Coronary artery (tissue), 2 donors: ENCODE measurements around the gene ASIC1.

Experiments used
- DNase-seq: peaks from one replicate; pipeline ENCODE4 v3.0.0-alpha.2; 2017; ENCODE audit warnings: low spot score
- H3K27ac ChIP-seq, 2 donors: fragments of 200-600 bp; sonication (generic); one replicate each; pipeline ENCODE4 v1.5.1; 2016 to 2019
- H3K4me3 ChIP-seq: fragments of 200-600 bp; sonication (generic); 2 replicates; pipeline ENCODE4 v1.5.1; 2016; ENCODE audit warnings: mild to moderate bottlenecking, moderate library complexity
- TF ChIP-seq, protein P1 (sequence below): fragments of 200-600 bp; sonication (generic); IDR thresholded peaks from one replicate; pipeline ENCODE4 v1.5.1; 2019; ENCODE audit warnings: antibody characterized with exemption

The ASIC1 gene

DNA sequence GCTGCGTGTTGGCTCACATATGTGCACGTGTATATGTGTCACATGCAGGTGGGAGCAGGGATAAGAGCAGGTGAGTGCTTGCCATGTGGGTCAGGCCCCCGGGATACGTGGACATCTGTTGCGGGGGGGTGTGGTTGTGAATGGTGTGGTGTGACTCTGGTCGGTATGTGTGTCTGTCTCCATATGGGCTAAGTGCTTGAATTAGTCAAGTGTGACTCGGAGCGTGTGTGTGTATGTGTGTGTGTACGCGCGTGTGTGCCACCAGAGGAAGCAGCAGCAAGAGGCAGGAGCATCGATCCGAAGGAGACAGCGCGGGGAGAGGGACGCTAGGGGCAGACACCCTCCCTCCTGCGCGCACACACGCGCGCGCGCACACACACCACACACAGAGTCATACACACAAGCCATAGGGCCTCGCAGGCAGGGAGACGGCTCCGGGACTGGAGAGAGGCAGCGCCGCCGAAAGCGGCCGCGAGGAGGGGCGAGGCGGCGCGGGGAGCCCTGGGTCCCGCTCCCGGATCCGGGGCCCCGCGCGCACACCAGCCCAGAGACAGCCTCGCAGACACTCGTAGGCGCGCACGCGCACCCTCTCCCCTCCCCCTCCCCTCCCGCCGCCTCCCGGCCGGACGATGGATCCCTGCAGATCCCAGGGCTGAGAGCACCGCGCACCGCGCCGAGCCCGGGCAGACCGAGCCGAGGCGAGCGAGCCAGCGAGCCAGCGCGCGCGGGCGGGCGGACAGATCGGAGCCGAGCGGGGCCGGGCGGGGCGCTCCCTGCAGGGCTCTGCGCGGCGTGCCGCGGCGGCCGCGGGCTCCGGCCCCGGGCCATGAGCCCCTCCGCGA, at the start of gene ASIC1:
ASIC1 (plus strand) TSS at position 597 of the 842 bp plus-strand sequence. CDS start 1,171 bp downstream, outside the sequence.
- TF ChIP-seq, protein P1, sequence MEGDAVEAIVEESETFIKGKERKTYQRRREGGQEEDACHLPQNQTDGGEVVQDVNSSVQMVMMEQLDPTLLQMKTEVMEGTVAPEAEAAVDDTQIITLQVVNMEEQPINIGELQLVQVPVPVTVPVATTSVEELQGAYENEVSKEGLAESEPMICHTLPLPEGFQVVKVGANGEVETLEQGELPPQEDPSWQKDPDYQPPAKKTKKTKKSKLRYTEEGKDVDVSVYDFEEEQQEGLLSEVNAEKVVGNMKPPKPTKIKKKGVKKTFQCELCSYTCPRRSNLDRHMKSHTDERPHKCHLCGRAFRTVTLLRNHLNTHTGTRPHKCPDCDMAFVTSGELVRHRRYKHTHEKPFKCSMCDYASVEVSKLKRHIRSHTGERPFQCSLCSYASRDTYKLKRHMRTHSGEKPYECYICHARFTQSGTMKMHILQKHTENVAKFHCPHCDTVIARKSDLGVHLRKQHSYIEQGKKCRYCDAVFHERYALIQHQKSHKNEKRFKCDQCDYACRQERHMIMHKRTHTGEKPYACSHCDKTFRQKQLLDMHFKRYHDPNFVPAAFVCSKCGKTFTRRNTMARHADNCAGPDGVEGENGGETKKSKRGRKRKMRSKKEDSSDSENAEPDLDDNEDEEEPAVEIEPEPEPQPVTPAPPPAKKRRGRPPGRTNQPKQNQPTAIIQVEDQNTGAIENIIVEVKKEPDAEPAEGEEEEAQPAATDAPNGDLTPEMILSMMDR, result no peak
- DNase-seq, result no peak
- peak within 1 kb of the TSS; percentile 84 for H3K4me3 ChIP-seq
- H3K27ac ChIP-seq, result peak within 1 kb of the TSS; percentile 28 to 63

DNA sequence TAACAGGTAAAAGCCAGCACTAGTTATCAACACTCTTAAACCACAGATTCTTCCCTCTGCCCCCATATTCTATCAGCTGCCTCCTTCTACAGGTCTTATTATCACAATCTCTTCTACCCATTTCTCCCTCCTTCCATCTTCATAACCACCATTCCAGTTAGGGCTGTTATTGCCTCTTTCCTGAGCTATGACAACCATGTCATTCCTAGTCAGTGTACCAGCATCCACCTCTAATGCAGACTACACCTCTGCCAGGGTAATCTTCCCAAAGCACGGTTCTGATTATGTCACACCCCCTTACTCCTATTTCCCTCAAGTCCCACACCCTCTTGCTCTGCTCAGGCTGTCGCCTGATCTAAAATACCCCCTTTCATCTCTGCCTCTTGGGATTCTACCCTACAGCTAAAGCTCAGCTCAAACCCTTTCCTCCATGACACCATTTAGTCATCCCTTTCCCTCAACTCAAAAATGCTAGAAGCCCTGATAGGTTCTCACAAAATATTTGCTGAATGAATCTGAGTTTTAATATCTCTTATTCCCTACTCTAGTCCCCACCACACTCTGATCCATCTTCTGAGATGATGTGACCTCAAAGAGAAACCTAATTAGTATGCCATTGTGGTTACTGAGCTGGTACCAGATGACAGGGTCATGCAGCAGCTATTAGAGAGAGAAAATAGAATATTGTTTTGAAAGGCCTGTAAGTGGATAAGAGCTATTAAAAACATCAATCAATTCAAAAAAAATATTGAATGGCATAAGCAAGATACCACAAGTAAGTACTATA, 43.8 kb upstream of the ASIC1 start:
- Histone ChIP-seq H3K27ac (no peak overlapping the region), H3K4me3 (no peak overlapping the region)
- no peak for DNase-seq

DNA sequence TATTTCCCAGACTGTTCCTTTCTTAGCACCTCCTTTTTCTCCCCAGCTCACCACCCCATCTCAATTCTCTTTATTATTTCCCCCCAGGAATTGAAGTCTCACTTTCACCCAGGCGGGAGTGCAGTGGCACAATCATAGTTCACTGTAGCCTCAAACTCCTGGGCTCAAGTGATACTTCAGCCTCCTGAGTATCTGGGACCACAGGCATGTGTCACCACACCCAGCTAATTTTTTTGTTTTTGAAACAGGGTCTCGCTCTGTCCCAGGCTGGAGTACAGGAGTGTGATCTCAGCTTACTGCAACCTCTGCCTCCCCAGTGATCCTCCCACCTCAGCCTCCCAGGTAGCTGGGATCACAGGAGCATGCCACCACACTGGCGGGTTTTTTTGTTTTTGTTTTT, 43.1 kb upstream of the ASIC1 start:
- Histone ChIP-seq H3K27ac (no peak overlapping the region), H3K4me3 (no peak overlapping the region)
- no peak for DNase-seq
- TF ChIP-seq, protein P1, result no peak

More for the DNA sequence above, 43.8 kb upstream of the ASIC1 start:
- TF ChIP-seq, protein P1, result no peak

DNA sequence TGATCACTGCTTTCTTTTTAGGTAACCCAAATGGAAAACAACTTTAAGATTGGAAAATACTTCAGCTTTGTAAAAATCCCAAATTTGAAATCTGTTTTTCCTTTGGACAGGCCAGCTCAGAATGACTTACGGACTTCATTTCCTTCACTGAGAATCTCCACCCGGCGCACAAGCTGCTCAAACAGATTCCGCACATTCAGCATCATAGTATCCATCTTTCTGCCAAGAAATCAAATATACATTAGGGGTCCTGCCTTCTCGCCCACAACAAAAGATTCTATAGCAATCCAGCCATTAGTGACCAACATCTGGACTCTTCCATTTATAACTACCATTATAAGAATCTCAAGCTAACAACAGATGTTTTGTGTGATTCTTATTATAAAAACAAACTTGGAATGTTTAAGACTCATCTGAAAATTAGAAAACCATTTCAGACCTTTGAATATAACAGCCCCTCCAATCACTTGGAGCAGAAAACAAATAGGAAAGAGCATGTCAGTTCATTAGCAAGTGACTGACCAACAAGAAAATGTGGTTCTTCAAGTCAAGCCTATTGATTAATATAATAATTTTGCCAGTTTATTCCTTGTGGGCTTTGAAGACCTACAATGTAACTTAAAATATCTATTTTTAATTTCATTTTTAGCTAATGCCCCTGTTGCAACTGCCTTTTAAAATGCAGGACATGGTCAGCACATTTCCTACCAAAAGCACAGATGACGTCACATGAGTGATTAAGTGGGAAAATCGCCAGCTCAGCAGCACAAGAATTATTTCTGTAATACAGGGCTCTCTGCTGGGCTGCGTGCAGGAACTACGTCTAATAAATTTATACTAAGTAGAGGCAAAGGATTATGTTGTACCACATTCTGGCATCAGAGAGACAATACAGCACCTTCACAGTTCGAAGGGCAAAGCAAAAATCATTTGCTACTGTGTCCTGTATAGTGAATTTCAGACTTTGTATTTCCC, 40.6 kb upstream of the ASIC1 start:
- DNase-seq, result peak; percentile 78
- Histone ChIP-seq H3K27ac (peak overlapping the region; percentile 50 to 51), H3K4me3 (no peak overlapping the region)
- TF ChIP-seq, protein P1, result no peak

DNA sequence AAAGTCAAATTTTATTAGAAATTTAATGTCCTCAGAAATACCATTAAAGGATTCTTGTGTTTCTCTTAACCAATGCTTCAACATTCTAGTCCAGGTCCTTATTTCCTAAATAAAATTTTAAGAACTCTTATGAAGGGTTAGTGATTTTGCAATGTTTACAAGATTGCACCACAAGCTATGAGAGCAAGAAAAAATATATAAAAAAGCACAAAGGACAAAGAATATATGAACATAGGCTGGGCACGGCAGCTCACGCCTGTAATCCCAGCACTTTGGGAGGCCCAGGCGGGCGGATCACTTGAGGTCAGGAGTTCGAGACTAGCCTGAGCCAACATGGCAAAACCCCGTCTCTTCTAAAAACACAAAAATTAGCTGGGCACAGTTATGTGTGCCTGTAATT, 39.8 kb upstream of the ASIC1 start:
- no peak for DNase-seq
- TF ChIP-seq, protein P1, result no peak
- H3K4me3 ChIP-seq, result no peak overlapping the region
- peak overlapping the region; percentile 50 to 63 for H3K27ac ChIP-seq

DNA sequence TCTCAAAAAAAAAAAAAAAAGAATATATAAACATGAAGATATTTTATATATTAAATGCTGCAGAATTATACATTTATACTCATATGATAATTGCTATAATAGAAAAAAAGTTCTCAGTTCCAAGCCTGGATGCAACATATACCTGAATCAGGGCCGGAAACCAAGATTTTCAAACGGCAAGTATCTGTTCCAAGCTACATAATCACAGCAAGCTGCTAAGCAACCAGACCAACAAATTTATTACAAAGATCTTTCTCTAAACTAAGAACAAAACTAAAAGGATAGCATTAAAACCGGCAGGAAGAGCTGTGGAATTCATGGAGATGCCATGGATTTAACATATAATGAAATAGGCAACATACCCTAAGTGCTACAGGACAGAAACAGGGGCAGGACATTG, 39.2 kb upstream of the ASIC1 start:
- H3K4me3 ChIP-seq, result no peak overlapping the region
- no peak for DNase-seq
- peak overlapping the region in 1 of 2 donors; percentile 63 for H3K27ac ChIP-seq
- TF ChIP-seq, protein P1, result no peak
